SH-SY5Y (cell line): Measurements from ENCODE around the gene SNX18.

ENCODE experiments used
- GATA2 ChIP-seq: IDR thresholded peaks from 2 replicates; pipeline ENCODE4 v1.6.1; 2011; ENCODE audit warnings: mild to moderate bottlenecking, low read depth, low read length
- GATA3 ChIP-seq: IDR thresholded peaks from 2 replicates; pipeline ENCODE4 v1.6.1; 2011; ENCODE audit warnings: low read depth, mild to moderate bottlenecking, low read length, moderate library complexity

DNA sequence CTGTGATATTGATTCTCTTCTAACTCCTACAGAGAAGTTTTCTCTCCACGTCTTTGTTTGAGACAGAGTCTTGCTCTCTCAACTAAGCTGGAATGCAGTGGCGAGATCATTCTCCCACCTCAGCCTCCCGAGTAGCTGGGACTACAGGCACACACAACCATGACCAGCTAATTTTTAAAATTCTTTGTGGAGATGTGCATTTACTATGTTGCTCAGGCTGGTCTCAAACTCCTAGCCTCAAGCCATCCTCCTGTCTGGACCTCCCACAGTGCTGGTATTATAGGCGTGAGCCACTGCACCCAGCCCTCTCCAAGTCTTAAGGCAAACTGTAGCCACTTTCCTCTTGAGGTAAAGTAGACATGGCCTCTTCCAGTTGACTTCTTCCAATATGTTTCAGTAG is 72.2 kb downstream of the SNX18 start:
- no peak for TF ChIP-seq GATA2
- no peak for TF ChIP-seq GATA3
